H1 (cell line): ENCODE data around the gene ARHGAP10. TPM values are rescaled to one million over a fixed set of nuclear protein-coding genes. Genes with fewer than 3 reads are reported as not detected.

Experiments
- CTCF ChIA-PET: fragments of 300-600 bp; sonication (Branson Sonifier 250); formaldehyde crosslinking; loops from one replicate; lab custom pipeline; 2021; ENCODE audit not compliant: partially characterized antibody; lab: Charles Lee
- POLR2A ChIA-PET: fragments of 300-600 bp; sonication (Branson Sonifier 250); formaldehyde crosslinking; loops from one replicate; lab custom pipeline; 2021; ENCODE audit warnings: inconsistent platforms; ENCODE audit not compliant: partially characterized antibody; lab: Charles Lee
- DNase-seq, 2 experiments: peaks; one replicate each; pipeline versions ENCODE4 v3.0.0 to v3.0.0-alpha.2; 2010 to 2022; ENCODE audit warnings: low spot score in 2 of 2, low read depth in 1 of 2, mixed read lengths in 1 of 2
- FAIRE-seq: peaks from 2 replicates; lab custom pipeline; 2011; peaks lifted over from hg19 to GRCh38; lab: Jason Lieb, UNC
- H2AFZ ChIP-seq: 2 replicates; pipeline ENCODE4 v1.8.1; 2012; ENCODE audit warnings: low read length, inconsistent platforms
- H2AK5ac ChIP-seq: 2 replicates; pipeline ENCODE4 v1.6.1; 2013; ENCODE audit warnings: low read depth, low read length
- H2BK120ac ChIP-seq: replicated peaks from 2 replicates; pipeline ENCODE3; 2013; ENCODE audit warnings: low read depth, low read length, inconsistent platforms
- H2BK12ac ChIP-seq: 2 replicates; pipeline ENCODE4 v1.6.1; 2013; ENCODE audit warnings: low read depth, low read length
- H2BK15ac ChIP-seq: 2 replicates; pipeline ENCODE4 v1.6.1; 2013; ENCODE audit warnings: low read length
- H2BK20ac ChIP-seq: 2 replicates; pipeline ENCODE4 v1.6.1; 2013; ENCODE audit warnings: low read length
- H2BK5ac ChIP-seq: 2 replicates; pipeline ENCODE4 v1.6.1; 2013; ENCODE audit warnings: low read depth, low read length
- H3K14ac ChIP-seq: 2 replicates; pipeline ENCODE4 v1.6.1; 2013; ENCODE audit warnings: inconsistent platforms; ENCODE audit not compliant: insufficient read length
- H3K18ac ChIP-seq: 2 replicates; pipeline ENCODE4 v1.6.1; 2013; ENCODE audit warnings: low read length; ENCODE audit errors: extremely low read depth
- H3K23ac ChIP-seq: 2 replicates; pipeline ENCODE4 v1.6.1; 2013; ENCODE audit warnings: inconsistent platforms; ENCODE audit not compliant: insufficient read length
- H3K23me2 ChIP-seq: 2 replicates; pipeline ENCODE4 v1.6.1; 2013; ENCODE audit warnings: low read depth, low read length
- H3K27ac ChIP-seq: 2 replicates; pipeline ENCODE4 v1.6.1; 2011; ENCODE audit warnings: low read depth, low read length, inconsistent platforms
- H3K27me3 ChIP-seq, 4 experiments: replicated peaks in 1 of 4; 1 replicate in 1 of 4; 2 replicates in 3 of 4; pipeline versions ENCODE4 v1.6.1 to v1.8.1; 2011 to 2013; ENCODE audit warnings: low read length in 3 of 4, mild to moderate bottlenecking in 3 of 4, inconsistent platforms in 2 of 4, mixed read lengths in 2 of 4, moderate library complexity in 1 of 4; ENCODE audit not compliant: control insufficient read depth in 3 of 4, insufficient read depth in 3 of 4; ENCODE audit errors: extremely low read depth in 1 of 4
- H3K36me3 ChIP-seq, 4 experiments: 2 replicates each; pipeline versions ENCODE4 v1.6.1 to v1.8.1; 2011 to 2013; ENCODE audit warnings: mild to moderate bottlenecking in 4 of 4, low read length in 3 of 4, moderate library complexity in 2 of 4, control low read depth in 1 of 4, inconsistent platforms in 1 of 4; ENCODE audit not compliant: insufficient read depth in 4 of 4, control insufficient read depth in 2 of 4
- H3K4ac ChIP-seq: replicated peaks from 2 replicates; pipeline ENCODE3; 2013; ENCODE audit warnings: low read length, low read depth, mixed read lengths, inconsistent platforms; ENCODE audit not compliant: insufficient read length
- H3K4me1 ChIP-seq, 4 experiments: replicated peaks in 1 of 4; 1 replicate in 1 of 4; 2 replicates in 3 of 4; pipeline versions ENCODE4 v1.6.1 to v1.8.1; 2011 to 2013; ENCODE audit warnings: low read length in 3 of 4, inconsistent platforms in 2 of 4, mixed read lengths in 1 of 4; ENCODE audit not compliant: insufficient read depth in 4 of 4, control insufficient read depth in 3 of 4
- H3K4me2 ChIP-seq, 2 experiments: 2 replicates each; pipeline versions ENCODE4 v1.6.1 to v1.8.1; 2011 to 2013; ENCODE audit warnings: low read depth in 2 of 2, low read length in 2 of 2, control low read depth in 1 of 2, inconsistent platforms in 1 of 2, mild to moderate bottlenecking in 1 of 2; ENCODE audit not compliant: insufficient read depth in 1 of 2
- H3K4me3 ChIP-seq, 4 experiments: fragments of 200-600, 300-600 bp in 1 of 4; sonication (generic), shearing (Covaris generic), sonication (Bioruptor Twin) in 1 of 4; 2 replicates each; pipeline versions ENCODE4 v1.5.1 to v1.8.1; 2011 to 2016; ENCODE audit warnings: low read length in 4 of 4, low read depth in 3 of 4, control low read depth in 2 of 4, inconsistent platforms in 2 of 4, mild to moderate bottlenecking in 2 of 4, mixed read lengths in 1 of 4, moderate library complexity in 1 of 4; ENCODE audit not compliant: insufficient read depth in 2 of 4; ENCODE audit errors: extremely low read depth in 1 of 4
- H3K56ac ChIP-seq: replicated peaks from 2 replicates; pipeline ENCODE3; 2013; ENCODE audit warnings: low read depth, mild to moderate bottlenecking, mixed read lengths, low read length, inconsistent platforms; ENCODE audit not compliant: insufficient read length
- H3K79me1 ChIP-seq: 2 replicates; pipeline ENCODE4 v1.6.1; 2013; ENCODE audit warnings: low read depth, low read length, control low read depth
- H3K79me2 ChIP-seq, 2 experiments: 2 replicates each; pipeline versions ENCODE4 v1.6.1 to v1.8.1; 2012 to 2013; ENCODE audit warnings: low read length in 2 of 2, mild to moderate bottlenecking in 2 of 2, inconsistent platforms in 1 of 2; ENCODE audit not compliant: insufficient read depth in 2 of 2, control insufficient read depth in 1 of 2
- H3K9ac ChIP-seq, 4 experiments: replicated peaks in 1 of 4; 1 replicate in 1 of 4; 2 replicates in 3 of 4; pipeline versions ENCODE4 v1.6.1 to v1.8.1; 2011 to 2013; ENCODE audit warnings: low read depth in 3 of 4, low read length in 3 of 4, control low read depth in 2 of 4, mild to moderate bottlenecking in 2 of 4, moderate library complexity in 2 of 4, inconsistent platforms in 1 of 4; ENCODE audit errors: extremely low read depth in 1 of 4
- H3K9me3 ChIP-seq, 2 experiments: 2 replicates each; pipeline versions ENCODE4 v1.6.1 to v1.8.1; 2012 to 2013; ENCODE audit warnings: mild to moderate bottlenecking in 2 of 2, moderate library complexity in 2 of 2, control low read depth in 1 of 2, inconsistent platforms in 1 of 2, low read depth in 1 of 2, low read length in 1 of 2, mixed read lengths in 1 of 2; ENCODE audit not compliant: insufficient read depth in 2 of 2
- H4K20me1 ChIP-seq, 2 experiments: replicated peaks in 1 of 2; 2 replicates each; pipeline versions ENCODE3 to v1.8.1; 2011 to 2013; ENCODE audit warnings: inconsistent platforms in 2 of 2, low read length in 2 of 2, mild to moderate bottlenecking in 1 of 2; ENCODE audit not compliant: insufficient read depth in 2 of 2, control insufficient read depth in 1 of 2
- H4K5ac ChIP-seq: 2 replicates; pipeline ENCODE4 v1.6.1; 2013; ENCODE audit warnings: low read length, low read depth, mixed read lengths, inconsistent platforms; ENCODE audit not compliant: insufficient read length
- H4K8ac ChIP-seq: 2 replicates; pipeline ENCODE4 v1.8.0; 2013; ENCODE audit warnings: mild to moderate bottlenecking, moderate library complexity, low read length, inconsistent platforms; ENCODE audit not compliant: insufficient read depth; ENCODE audit errors: extremely low read depth
- H4K91ac ChIP-seq: replicated peaks from 2 replicates; pipeline ENCODE3; 2013; ENCODE audit warnings: low read length, mixed read lengths, inconsistent platforms; ENCODE audit not compliant: insufficient read length
- EGR1 ChIP-seq: IDR thresholded peaks from 2 replicates; pipeline ENCODE4 v1.6.1; 2011; ENCODE audit warnings: low read depth, low read length, borderline replicate concordance
- JUND ChIP-seq: IDR thresholded peaks from 2 replicates; pipeline ENCODE4 v1.6.1; 2011; ENCODE audit warnings: mild to moderate bottlenecking, improper control_type of control experiment, low read length
- MAFK ChIP-seq: IDR thresholded peaks from 2 replicates; pipeline ENCODE4 v1.6.1; 2012; ENCODE audit warnings: low read depth, mild to moderate bottlenecking, improper control_type of control experiment, low read length
- SIX5 ChIP-seq: IDR thresholded peaks from 2 replicates; pipeline ENCODE4 v1.6.1; 2011; ENCODE audit warnings: mild to moderate bottlenecking, low read depth, low read length
- SRF ChIP-seq: IDR thresholded peaks from 2 replicates; pipeline ENCODE4 v1.6.1; 2011; ENCODE audit warnings: mild to moderate bottlenecking, low read depth, low read length, moderate library complexity
- YY1 ChIP-seq: IDR thresholded peaks from 2 replicates; pipeline ENCODE4 v1.6.1; 2011; ENCODE audit warnings: low read depth, mild to moderate bottlenecking, low read length
- WGBS, 2 experiments: shearing (Covaris generic) in 1 of 2; methylation state at CpG; one replicate each; pipeline versions ENCODE4 v1.1.6 to v1.1.7; 2013 to 2015; ENCODE audit warnings: low lambda C conversion rate in 2 of 2, mixed read lengths in 2 of 2, inconsistent platforms in 1 of 2, low coverage in 1 of 2, missing lambda C conversion rate in 1 of 2; ENCODE audit not compliant: insufficient replicate concordance in 2 of 2, insufficient coverage in 1 of 2, insufficient read length in 1 of 2; ENCODE audit errors: extremely low coverage in 1 of 2, missing lambda C conversion rate in 1 of 2; 5-methylcytosine and 5-hydroxymethylcytosine counted together
- polyA plus RNA-seq, 7 experiments: library from polyadenylated mRNA; depleted of rRNA in 3 of 7; stranded (reverse) in 5 of 7; unstranded in 2 of 7; fragments of >200 nt in 5 of 7; fragments of 200-250 nt in 2 of 7; gene quantifications; 1 replicate in 5 of 7; 2 replicates in 1 of 7; 4 replicates in 1 of 7; pipeline versions ENCODE4 v1.2.1 to v1.2.3, GENCODE V29; 2011 to 2013; ENCODE audit warnings: missing spikeins in 2 of 7, mixed read lengths in 2 of 7
- total RNA-seq: library from RNA; stranded (reverse); fragmentation: NEBNext Ultra II Directional; extraction: Animal tissue kit (Norgen Biotek cat#: 25700); gene quantifications from 2 replicates; pipeline ENCODE4 v1.2.1, GENCODE V29; 2021

ARHGAP10 gene
- total and polyA plus RNA-seq, 2 of the 8 experiments (the other 6 are each of a cell fraction or from before 2014, with no cell fraction given): 3.7 to 6.1 TPM

DNA sequence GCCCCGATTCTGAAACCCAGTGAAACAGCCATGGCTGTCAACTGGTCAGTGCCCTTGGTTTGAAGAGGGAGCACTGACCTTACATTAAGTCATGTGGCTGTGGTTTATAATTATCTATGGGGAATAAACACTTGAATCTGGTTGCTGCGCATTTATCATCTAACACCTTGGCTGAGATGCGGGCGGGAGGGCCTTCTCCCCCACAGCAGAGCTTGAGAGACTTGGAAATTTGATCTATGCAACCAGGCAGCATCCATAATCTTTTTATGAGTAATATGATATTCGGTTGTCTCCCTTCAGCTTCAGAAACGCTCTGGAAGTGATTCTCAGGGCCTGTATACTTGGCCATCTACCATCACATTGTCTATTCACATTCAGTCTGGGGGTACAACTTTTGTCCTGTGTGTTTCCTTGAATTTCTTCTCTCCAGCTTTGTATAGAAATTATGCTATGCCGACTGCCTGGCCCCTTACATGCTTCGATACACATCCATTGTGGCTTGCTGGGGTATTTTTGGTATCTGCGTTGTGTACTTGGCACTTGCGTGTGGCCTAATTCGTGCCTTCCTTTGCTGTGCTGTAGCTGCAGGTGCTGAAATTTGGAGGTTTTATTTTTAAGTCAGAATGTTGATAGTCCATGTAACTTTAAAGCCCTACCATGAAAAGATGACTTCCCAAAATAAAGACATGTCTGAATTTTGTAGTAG lies 321.6 kb downstream of the ARHGAP10 start:
- Histone ChIP-seq H4K8ac (no peak overlapping the region), H3K56ac (no peak overlapping the region), H3K14ac (no peak overlapping the region), H4K91ac (no peak overlapping the region), H3K27me3 (no peaks in the 10 kb centered on the region), H2BK15ac (no peak overlapping the region), H2BK5ac (no peak overlapping the region), H3K18ac (no peak overlapping the region), H2AFZ (no peak overlapping the region), H3K23ac (no peak overlapping the region), H3K36me3 (no peaks in the 10 kb centered on the region), H2BK120ac (no peak overlapping the region), H3K4me2 (no peak overlapping the region), H2AK5ac (no peak overlapping the region), H3K4me1 (peaks cover 0 to 10% (median under 1%) of the 10 kb centered on the region in 4 experiments; a peak in 4 of 7 replicates), H3K9me3 (no peaks in the 10 kb centered on the region), H4K20me1 (no peaks in the 10 kb centered on the region), H3K23me2 (no peaks in the 10 kb centered on the region), H3K9ac (no peak overlapping the region), H3K4ac (no peak overlapping the region), H2BK20ac (no peak overlapping the region), H2BK12ac (no peak overlapping the region), H3K27ac (no peak overlapping the region), H4K5ac (no peak overlapping the region), H3K79me2 (no peaks in the 10 kb centered on the region), H3K79me1 (no peaks in the 10 kb centered on the region), H3K4me3 (no peak overlapping the region)
- 91% methylated on average over 11 of the region's 11 CpGs; no CpG with 5 or more reads in 1 of the 2 experiments for WGBS, 2 experiments
- POLR2A ChIA-PET: no interaction called here
- CTCF ChIA-PET: interaction anchor here (1.1 to 1.9 kb wide), 5 partner anchors 9 to 106 kb away, joined by 3 to 9 read pairs (median 4); no protein-coding TSS in a partner anchor
- FAIRE-seq: no peak
- no peak for DNase-seq
- TF ChIP-seq YY1 (no peak), SRF (no peak), EGR1 (no peak), MAFK (no peak), SIX5 (no peak), JUND (no peak)
